A549 (cell line): ENCODE data around the gene RBM27. TPM values are rescaled to one million over a fixed set of nuclear protein-coding genes. Genes with fewer than 3 reads are reported as not detected.

ENCODE experiments used
- ATAC-seq, 2 experiments: fragments of 200-7000 bp in 1 of 2; fragments of >200 bp in 1 of 2; cut with Nextera tagmentation in 1 of 2; cut with Tn5 transposase in 1 of 2; 3 replicates each; pipeline versions ENCODE4 v1.8.0 to v1.9.1; 2018 to 2020; ENCODE audit warnings: mild to moderate bottlenecking in 1 of 2, moderate library complexity in 1 of 2
- CTCF ChIA-PET: fragments of 300-600 bp; sonication (Branson Sonifier 250); formaldehyde crosslinking; extraction: SDS; loops from one replicate; lab custom pipeline; 2021; ENCODE audit warnings: antibody characterized with exemption, inconsistent platforms; lab: Yijun Ruan, JAX
- POLR2A ChIA-PET: fragments of 350-600 bp; formaldehyde crosslinking; extraction: SDS; loops from one replicate; lab custom pipeline; 2021; ENCODE audit warnings: antibody characterized with exemption, inconsistent platforms; lab: Yijun Ruan, JAX
- DNase-seq, 2 experiments: peaks; one replicate each; pipeline versions ENCODE4 v3.0.0 to v3.0.0-alpha.2; 2011 to 2016; ENCODE audit warnings: low read depth in 1 of 2, low spot score in 1 of 2
- FAIRE-seq: peaks from 2 replicates; lab custom pipeline; 2011; peaks lifted over from hg19 to GRCh38; lab: Jason Lieb, UNC
- H3K27ac ChIP-seq, 2 experiments: fragments of >200 bp; sonication (Bioruptor Twin); formaldehyde crosslinking; 3 replicates each; pipeline ENCODE4 v1.5.1; 2016 to 2017
- H3K4me1 ChIP-seq: fragments of >200 bp; sonication (Bioruptor Twin); formaldehyde crosslinking; 3 replicates; pipeline ENCODE4 v1.6.1; 2016
- H3K4me2 ChIP-seq: fragments of >200 bp; sonication (Bioruptor Twin); formaldehyde crosslinking; 3 replicates; pipeline ENCODE4 v1.6.1; 2016
- H3K4me3 ChIP-seq: fragments of >200 bp; sonication (Bioruptor Twin); formaldehyde crosslinking; 3 replicates; pipeline ENCODE4 v1.5.1; 2016
- H3K9me3 ChIP-seq: fragments of >200 bp; sonication (Bioruptor Twin); formaldehyde crosslinking; 3 replicates; pipeline ENCODE4 v1.6.1; 2016
- ATOH8 ChIP-seq: fragments of 250-450 bp; sonication (Bioruptor Pico); IDR thresholded peaks from 2 replicates; pipeline ENCODE4 v1.5.0; 2020; ENCODE audit warnings: low read depth, mild to moderate bottlenecking, moderate library complexity
- BCL3 ChIP-seq: fragments of >200 bp; sonication (Bioruptor Twin); formaldehyde crosslinking; IDR thresholded peaks from 3 replicates; pipeline ENCODE4 v1.6.1; 2016
- BHLHE40 ChIP-seq: IDR thresholded peaks from 2 replicates; pipeline ENCODE4 v1.6.1; 2012; ENCODE audit warnings: low read depth, low read length, inconsistent platforms
- ELK1 ChIP-seq: fragments of 150-350 bp; IDR thresholded peaks from 2 replicates; pipeline ENCODE4 v1.6.1; 2014; ENCODE audit warnings: low read depth, mild to moderate bottlenecking, low read length
- EP300 ChIP-seq, 2 experiments: fragments of >200 bp; sonication (Bioruptor Twin); formaldehyde crosslinking; IDR thresholded peaks; 2 replicates in 1 of 2; 3 replicates in 1 of 2; pipeline ENCODE4 v1.6.1; 2016 to 2017
- ESRRA ChIP-seq: fragments of 150-350 bp; IDR thresholded peaks from 2 replicates; pipeline ENCODE4 v1.6.1; 2014; ENCODE audit warnings: mild to moderate bottlenecking, low read length, borderline replicate concordance
- FOSB ChIP-seq: fragments of 250-450 bp; sonication (Bioruptor Pico); IDR thresholded peaks from 2 replicates; pipeline ENCODE4 v1.5.0; 2020; ENCODE audit warnings: mild to moderate bottlenecking, moderate library complexity
- FOSL2 ChIP-seq, 2 experiments: fragments of 450-650 bp in 1 of 2; fragments of >200 bp in 1 of 2; sonication (Bioruptor Twin) in 1 of 2; formaldehyde crosslinking; IDR thresholded peaks; 2 replicates each; pipeline versions ENCODE4 v1.5.0 to v1.6.1; 2016 to 2020; ENCODE audit warnings: mild to moderate bottlenecking in 1 of 2, moderate library complexity in 1 of 2
- HDAC2 ChIP-seq: fragments of 200-600 bp; sonication (generic); IDR thresholded peaks from 2 replicates; pipeline ENCODE4 v1.6.1; 2016
- HEYL ChIP-seq: fragments of 250-450 bp; sonication (Bioruptor Pico); IDR thresholded peaks from 2 replicates; pipeline ENCODE4 v1.8.0; 2021; ENCODE audit warnings: mild to moderate bottlenecking, moderate library complexity
- KDM5A ChIP-seq: fragments of 200-600 bp; sonication (generic); IDR thresholded peaks from 2 replicates; pipeline ENCODE4 v1.6.1; 2016; ENCODE audit warnings: antibody characterized with exemption, mild to moderate bottlenecking
- MAFK ChIP-seq: fragments of 450-650 bp; IDR thresholded peaks from 2 replicates; pipeline ENCODE4 v1.6.1; 2014; ENCODE audit not compliant: partially characterized antibody
- NFE2L2 ChIP-seq: fragments of 150-350 bp; conservative IDR thresholded peaks from 2 replicates; pipeline ENCODE4 v1.6.1; 2014; ENCODE audit warnings: low read length
- PBX3 ChIP-seq: IDR thresholded peaks from 2 replicates; pipeline ENCODE4 v1.6.1; 2012
- POLR2AphosphoS2 ChIP-seq: conservative IDR thresholded peaks from 2 replicates; pipeline ENCODE4 v1.6.1; 2012; ENCODE audit warnings: low read length, improper control_type of control experiment, inconsistent platforms
- RCOR1 ChIP-seq: fragments of 150-350 bp; IDR thresholded peaks from 2 replicates; pipeline ENCODE4 v1.6.1; 2014; ENCODE audit warnings: antibody characterized with exemption, low read length, low read depth
- REST ChIP-seq: fragments of 200-600 bp; sonication (generic); IDR thresholded peaks from 2 replicates; pipeline ENCODE4 v1.6.1; 2016; ENCODE audit warnings: antibody characterized with exemption, mild to moderate bottlenecking, moderate library complexity
- ZNF302 ChIP-seq: fragments of 250-450 bp; sonication (Bioruptor Pico); IDR thresholded peaks from 2 replicates; pipeline ENCODE4 v1.9.0; 2021; ENCODE audit warnings: inconsistent platforms, mild to moderate bottlenecking, moderate library complexity
- WGBS: methylation state at CpG from one replicate; pipeline ENCODE4 v1.1.6; 2017; ENCODE audit errors: missing lambda C conversion rate; 5-methylcytosine and 5-hydroxymethylcytosine counted together
- polyA plus RNA-seq, 4 experiments: library from polyadenylated mRNA; depleted of rRNA in 3 of 4; stranded (reverse); fragments of >200 nt; fragmentation: RNase III in 1 of 4; extraction: RNeasy Plus Mini Kit Qiagen cat#74134 plus additional on column Dnase treatment in 1 of 4; gene quantifications; 2 replicates in 3 of 4; 3 replicates in 1 of 4; pipeline ENCODE4 v1.2.3, GENCODE V29; 2011 to 2017

Gene RBM27
- polyA plus RNA-seq, 2 of the 4 experiments (the other 2 are of a cell fraction): 13.3 to 27.4 TPM

GRCh38 chr5:146232223-146232622 lies 28.8 kb downstream of the RBM27 start:
- ChIA-PET CTCF (no interaction called here), POLR2A (no interaction called here)
- TF ChIP-seq REST (no peak), PBX3 (no peak), ELK1 (no peak), ATOH8 (no peak), KDM5A (no peak), FOSB (no peak), BHLHE40 (no peak)
- TF ChIP-seq, all 56 proteins: peak for 0
- no peak overlapping the region for H3K4me3 ChIP-seq
- H3K4me2 ChIP-seq: no peak overlapping the region
- no peaks in the 10 kb centered on the region for H3K9me3 ChIP-seq
- no peak for DNase-seq
- ATAC-seq: no peak
- no peaks in the 10 kb centered on the region for H3K4me1 ChIP-seq
- WGBS: 87% methylated on average over 6 of the region's 6 CpGs
- no peak for FAIRE-seq
- H3K27ac ChIP-seq: no peak overlapping the region

- ATAC-seq: no peak
- no peak for FAIRE-seq
- Histone ChIP-seq H3K27ac (no peak overlapping the region), H3K4me3 (no peak overlapping the region), H3K4me2 (no peak overlapping the region), H3K9me3 (no peaks in the 10 kb centered on the region), H3K4me1 (no peaks in the 10 kb centered on the region)
- CTCF ChIA-PET: no interaction called here
- POLR2A ChIA-PET: no interaction called here
- no peak for TF ChIP-seq EP300 (IDR thresholded peaks at IDR 0.05)
- TF ChIP-seq RCOR1: no peak
- no peak for TF ChIP-seq HEYL (CRISPR knock-in tag)
- TF ChIP-seq FOSL2 (IDR thresholded peaks at IDR 0.05): no peak
- TF ChIP-seq FOSL2 (CRISPR knock-in tag; IDR thresholded peaks at IDR 0.05): no peak
- no peak for TF ChIP-seq BCL3
- no peak for TF ChIP-seq ATOH8
- TF ChIP-seq MAFK: no peak
- TF ChIP-seq BHLHE40: no peak
- no peak for TF ChIP-seq ESRRA
- TF ChIP-seq NFE2L2: no peak
- no peak for TF ChIP-seq POLR2AphosphoS2
- TF ChIP-seq HDAC2: no peak
- no peak for TF ChIP-seq ZNF302 (CRISPR knock-in tag)
- no peak for DNase-seq
- WGBS: 92% methylated on average over 5 of the region's 5 CpGs
These were observed 30.0 kb downstream of the RBM27 start for GRCh38 chr5:146233441-146233840.
